ENCODE data around the gene CRBN. TPM values are rescaled to one million over a fixed set of nuclear protein-coding genes. Genes with fewer than 3 reads are reported as not detected.

The CRBN gene
- total RNA-seq, 1 donor from 2014 or later: 52.6 TPM

DNA sequence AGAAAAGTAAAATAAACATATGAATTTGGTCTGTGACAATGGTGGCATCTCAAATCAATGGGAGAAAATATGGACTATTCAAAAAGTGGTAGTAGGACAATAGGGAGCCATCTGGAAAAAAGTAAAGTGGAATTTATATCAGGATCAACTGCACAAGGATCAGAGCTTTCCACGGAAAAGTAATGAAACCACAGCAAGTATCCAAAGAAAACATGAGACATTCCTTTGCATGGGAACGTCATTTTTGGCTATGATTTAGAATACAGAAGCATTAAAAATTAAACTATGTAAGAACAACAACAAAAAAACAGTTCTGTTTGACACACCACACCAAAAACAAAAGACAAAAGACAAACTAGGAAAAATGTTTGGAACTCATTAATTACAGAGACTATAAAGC lies 18.7 kb downstream of the CRBN start:
- Mint-ChIP-seq H3K36me3 (ENCODE audit: unreplicated experiment) (peaks cover 20% of the 10 kb centered on the region), H3K4me3 (ENCODE audit: unreplicated experiment) (no peak overlapping the region), H3K27ac (ENCODE audit: unreplicated experiment) (no peak overlapping the region), H3K4me1 (ENCODE audit: low read depth, unreplicated experiment) (no peaks in the 10 kb centered on the region), H3K27me3 (ENCODE audit: unreplicated experiment) (peaks cover 2% of the 10 kb centered on the region), H3K9me3 (ENCODE audit: unreplicated experiment) (no peaks in the 10 kb centered on the region)
- no peak for TF ChIP-seq CTCF (IDR thresholded peaks at IDR 0.05; ENCODE audit: partially characterized antibody, unreplicated experiment)
- DNase-seq: no peak

DNA sequence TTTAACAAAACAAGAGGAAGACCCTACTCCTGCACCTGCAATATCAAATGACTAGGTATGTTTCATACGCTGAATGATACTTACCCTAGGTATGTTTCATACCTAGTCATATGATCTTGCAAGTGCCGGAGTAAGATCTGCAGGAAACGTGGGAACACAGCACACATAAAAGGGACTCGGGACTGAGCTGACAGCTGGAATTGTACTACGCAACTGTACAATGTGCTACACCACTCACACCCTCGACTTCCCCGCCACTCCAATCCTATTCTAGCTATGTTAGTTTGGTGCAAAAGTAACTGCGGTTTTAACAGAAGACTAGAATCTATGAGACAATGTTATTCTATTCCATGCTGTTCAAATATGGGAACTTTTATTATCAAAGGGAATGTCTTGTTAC lies 22.0 kb downstream of the CRBN start:
- no peak for TF ChIP-seq CTCF (IDR thresholded peaks at IDR 0.05; ENCODE audit: partially characterized antibody, unreplicated experiment)
- H3K4me1 Mint-ChIP-seq (ENCODE audit: low read depth, unreplicated experiment): no peaks in the 10 kb centered on the region
- no peaks in the 10 kb centered on the region for H3K9me3 Mint-ChIP-seq (ENCODE audit: unreplicated experiment)
- H3K27ac Mint-ChIP-seq (ENCODE audit: unreplicated experiment): no peak overlapping the region
- peaks cover 2% of the 10 kb centered on the region for H3K27me3 Mint-ChIP-seq (ENCODE audit: unreplicated experiment)
- no peak for DNase-seq
- H3K4me3 Mint-ChIP-seq (ENCODE audit: unreplicated experiment): no peak overlapping the region
- no peaks in the 10 kb centered on the region for H3K36me3 Mint-ChIP-seq (ENCODE audit: unreplicated experiment)

GRCh38 chr3:3154879-3155610 lies 24.4 kb downstream of the CRBN start:
- TF ChIP-seq CTCF (IDR thresholded peaks at IDR 0.05; ENCODE audit: partially characterized antibody, unreplicated experiment): no peak
- Mint-ChIP-seq H3K27ac (ENCODE audit: unreplicated experiment) (no peak overlapping the region), H3K9me3 (ENCODE audit: unreplicated experiment) (no peaks in the 10 kb centered on the region), H3K36me3 (ENCODE audit: unreplicated experiment) (no peaks in the 10 kb centered on the region), H3K27me3 (ENCODE audit: unreplicated experiment) (peaks cover 5% of the 10 kb centered on the region), H3K4me3 (ENCODE audit: unreplicated experiment) (no peak overlapping the region), H3K4me1 (ENCODE audit: low read depth, unreplicated experiment) (no peaks in the 10 kb centered on the region)
- DNase-seq: no peak

DNA sequence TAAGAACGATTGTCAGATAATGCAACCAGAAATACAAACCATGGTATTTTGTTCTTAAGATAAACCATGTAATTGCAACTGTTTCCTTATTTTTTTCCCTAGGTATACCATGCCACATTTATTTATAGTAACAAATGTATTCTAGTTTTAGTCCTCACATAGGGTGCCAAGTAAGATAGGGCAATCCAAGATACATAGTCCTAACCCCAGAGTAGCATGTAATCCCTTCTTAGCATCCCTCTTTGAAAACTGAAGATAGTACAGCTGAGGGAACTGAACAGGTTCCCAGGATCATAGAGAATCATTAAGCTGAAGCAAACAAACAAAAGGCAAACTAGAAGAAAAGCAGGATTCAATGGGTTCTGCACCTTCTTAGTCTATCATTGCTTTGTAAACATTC lies 28.0 kb downstream of the CRBN start:
- Mint-ChIP-seq H3K36me3 (ENCODE audit: unreplicated experiment) (no peaks in the 10 kb centered on the region), H3K4me3 (ENCODE audit: unreplicated experiment) (no peak overlapping the region), H3K27ac (ENCODE audit: unreplicated experiment) (no peak overlapping the region), H3K4me1 (ENCODE audit: low read depth, unreplicated experiment) (no peaks in the 10 kb centered on the region), H3K27me3 (ENCODE audit: unreplicated experiment) (peaks cover 3% of the 10 kb centered on the region), H3K9me3 (ENCODE audit: unreplicated experiment) (no peaks in the 10 kb centered on the region)
- no peak for TF ChIP-seq CTCF (IDR thresholded peaks at IDR 0.05; ENCODE audit: partially characterized antibody, unreplicated experiment)
- no peak for DNase-seq

DNA sequence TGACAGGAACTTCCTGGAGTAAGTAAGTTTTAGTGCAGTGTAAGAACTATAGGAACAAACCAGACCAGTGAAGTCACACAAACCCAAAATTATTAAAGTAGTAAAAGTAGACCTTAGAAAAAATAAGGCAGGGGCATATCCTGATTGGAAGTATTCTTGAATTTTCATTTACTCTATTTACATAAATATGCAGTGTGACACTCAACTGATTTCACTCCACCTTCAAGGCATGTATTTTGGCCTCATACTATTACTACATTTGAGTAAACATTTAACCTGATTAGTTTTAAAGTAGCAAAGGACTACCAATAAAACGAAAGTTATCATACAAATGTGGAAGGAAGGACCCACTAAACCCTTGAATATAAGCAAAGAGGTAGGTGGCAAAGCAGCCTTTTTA lies 29.9 kb downstream of the CRBN start:
- Mint-ChIP-seq H3K9me3 (ENCODE audit: unreplicated experiment) (no peaks in the 10 kb centered on the region), H3K27me3 (ENCODE audit: unreplicated experiment) (peaks cover 3% of the 10 kb centered on the region), H3K4me3 (ENCODE audit: unreplicated experiment) (no peak overlapping the region), H3K27ac (ENCODE audit: unreplicated experiment) (no peak overlapping the region), H3K36me3 (ENCODE audit: unreplicated experiment) (no peaks in the 10 kb centered on the region), H3K4me1 (ENCODE audit: low read depth, unreplicated experiment) (no peaks in the 10 kb centered on the region)
- TF ChIP-seq CTCF (IDR thresholded peaks at IDR 0.05; ENCODE audit: partially characterized antibody, unreplicated experiment): no peak
- DNase-seq: no peak
